Hematopoietic multipotent progenitor cell treated with erythropoietin and hydrocortisone succinate and interleukin-3 and kit ligand, for 15 days (in vitro differentiated cells): Measurements from ENCODE around the gene NEK9.
"Not testable (repeated sequence)": the region's sequence is repeated elsewhere in the genome, so short reads cannot be mapped to it uniquely, and the experiment has no call there.

Experiments
- DNase-seq: peaks from one replicate; pipeline ENCODE4 v3.0.0-alpha.2; 2015; ENCODE audit warnings: low spot score

NEK9 gene

GRCh38 chr14:75126679-75127473 lies at the start of gene NEK9:
TSS of gene NEK9 (minus strand) at chr14:75127048. CDS start at chr14:75126921, 127 bp downstream.
- peak; percentile 84 for DNase-seq

DNA sequence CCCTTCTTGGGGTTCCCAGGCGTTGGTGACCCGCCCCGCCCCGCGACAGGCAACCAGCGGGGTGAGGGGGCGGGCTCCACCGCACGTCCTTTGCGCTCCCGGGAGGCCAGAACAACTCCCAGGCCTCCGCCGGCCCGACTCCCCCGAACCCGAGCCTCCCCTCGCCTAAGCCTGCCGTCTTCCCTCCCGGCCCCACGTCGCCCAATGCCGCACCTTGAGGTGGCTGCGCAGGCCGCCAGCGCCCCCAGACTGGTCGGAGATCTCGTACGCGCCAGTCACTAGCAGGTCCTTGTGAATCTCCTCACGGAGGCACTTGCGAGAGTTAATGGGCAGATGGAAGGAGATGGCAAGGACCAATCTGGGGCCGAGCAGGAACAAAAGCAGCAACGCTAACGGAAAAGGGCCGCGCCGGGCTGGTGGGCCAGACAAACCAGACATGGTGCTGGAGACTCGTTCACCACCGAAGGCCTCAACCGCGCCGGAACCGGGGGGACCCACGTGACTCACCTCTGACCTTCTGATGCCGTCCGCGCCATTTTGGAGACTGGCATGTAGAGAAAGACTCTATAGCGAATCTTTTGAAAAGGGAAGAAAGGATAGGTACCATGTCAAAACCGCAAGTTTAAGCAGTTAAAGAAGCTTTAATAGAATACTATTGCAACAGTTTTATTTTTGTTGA lies 49.4 kb upstream of the NEK9 start, which contains the start of gene TMED10:
Gene TMED10, minus strand, starts transcription at position 471 of the 679 bp plus-strand sequence. Its CDS starts 33 bp downstream, at position 438.
- DNase-seq, result peak; percentile 92

GRCh38 chr14:75175677-75176141 lies 48.9 kb upstream of the NEK9 start:
- no peak for DNase-seq

GRCh38 chr14:75174066-75174465 lies 47.2 kb upstream of the NEK9 start:
- DNase-seq, result no peak

GRCh38 chr14:75170772-75171171 lies 43.9 kb upstream of the NEK9 start:
- no peak for DNase-seq

DNA sequence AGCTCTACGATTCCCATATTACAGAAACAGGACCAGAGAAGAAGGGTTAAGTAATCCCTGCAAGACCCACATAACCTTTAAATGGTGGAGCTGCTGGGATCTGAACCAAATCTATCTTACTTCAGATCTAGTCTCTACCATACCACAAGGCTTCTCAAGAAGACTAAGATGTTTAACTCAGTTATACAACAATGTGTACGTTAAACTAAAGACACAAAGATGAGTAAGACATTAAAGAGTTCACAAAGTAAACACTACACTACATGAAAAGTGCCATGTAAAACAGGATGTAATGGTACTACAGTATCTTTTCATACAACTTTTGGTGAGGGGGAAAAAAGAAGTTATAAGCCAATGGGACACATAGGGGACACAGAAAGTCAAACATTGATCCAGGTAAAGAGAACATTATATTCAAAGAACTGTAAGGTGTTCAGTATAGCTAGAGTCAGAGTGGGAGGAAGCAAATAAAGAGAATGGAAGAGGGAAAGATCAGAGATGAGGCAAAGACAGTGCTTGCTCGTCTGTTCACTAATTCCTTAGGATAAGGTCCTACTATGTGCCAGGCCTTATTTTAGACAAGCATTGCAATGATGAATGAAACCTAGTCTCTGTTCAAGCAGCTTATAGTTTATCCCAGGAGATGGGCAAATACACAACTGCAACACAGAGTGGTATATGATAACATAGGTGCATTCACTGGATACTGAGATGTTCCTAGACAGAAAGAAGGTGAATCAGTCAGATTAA lies 41.9 kb upstream of the NEK9 start:
- DNase-seq, result no peak

DNA sequence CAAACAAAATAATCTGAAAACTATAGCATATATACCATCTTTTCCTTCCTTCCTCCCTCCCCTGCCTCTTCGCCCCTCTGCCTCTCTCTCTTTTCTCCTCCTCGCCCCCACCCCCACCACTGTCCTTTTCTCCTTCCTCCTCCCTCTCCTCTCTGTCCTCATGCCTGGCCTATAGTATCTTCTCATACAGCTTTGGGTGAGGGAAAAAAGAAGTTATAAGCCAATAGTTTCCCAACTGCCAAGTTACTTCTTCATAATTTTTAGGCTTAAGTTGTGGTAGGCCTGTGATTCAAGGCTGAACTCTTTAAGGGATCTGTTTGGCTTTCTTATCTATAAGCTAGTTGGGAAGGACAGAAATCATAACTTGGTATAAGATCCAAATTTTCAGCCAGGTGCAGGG lies 40.5 kb upstream of the NEK9 start:
- no peak for DNase-seq

DNA sequence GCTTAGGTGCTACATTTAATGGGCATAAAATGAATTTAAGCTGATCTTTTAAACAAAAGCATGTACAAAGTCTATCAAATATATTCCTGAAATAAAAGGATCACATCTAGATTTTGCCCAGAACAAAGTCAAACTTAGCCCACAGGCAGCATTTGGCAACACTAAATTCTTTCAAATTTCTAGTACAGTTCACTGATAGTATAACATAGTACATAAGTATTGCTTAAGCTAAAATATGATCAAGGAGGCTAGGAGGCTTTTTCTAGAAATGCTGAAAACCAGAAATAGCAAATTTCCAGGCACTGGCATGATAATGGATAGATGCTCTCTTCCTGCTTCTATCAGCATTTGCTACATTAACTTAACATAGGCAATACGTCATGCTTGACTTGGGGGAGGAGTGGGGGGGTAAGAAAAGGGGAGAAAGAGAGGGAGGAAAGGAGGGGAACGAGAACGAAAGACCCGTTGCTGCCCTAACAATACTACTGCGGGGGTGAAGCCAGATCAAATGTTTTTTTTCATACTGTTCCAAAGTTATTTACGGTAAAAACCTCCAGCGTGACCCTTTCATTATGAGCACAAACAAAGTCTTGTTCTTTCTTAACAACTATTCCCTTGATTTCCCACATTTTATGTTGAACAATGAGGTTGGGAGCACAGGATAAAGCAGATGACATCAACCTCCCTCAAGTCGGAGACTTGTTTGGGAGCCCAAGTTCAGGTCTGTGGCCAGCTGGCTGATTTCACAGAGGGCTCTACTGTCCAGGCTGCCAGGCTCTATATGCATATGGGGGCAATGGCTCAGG lies 38.9 kb upstream of the NEK9 start:
- no peak for DNase-seq

DNA sequence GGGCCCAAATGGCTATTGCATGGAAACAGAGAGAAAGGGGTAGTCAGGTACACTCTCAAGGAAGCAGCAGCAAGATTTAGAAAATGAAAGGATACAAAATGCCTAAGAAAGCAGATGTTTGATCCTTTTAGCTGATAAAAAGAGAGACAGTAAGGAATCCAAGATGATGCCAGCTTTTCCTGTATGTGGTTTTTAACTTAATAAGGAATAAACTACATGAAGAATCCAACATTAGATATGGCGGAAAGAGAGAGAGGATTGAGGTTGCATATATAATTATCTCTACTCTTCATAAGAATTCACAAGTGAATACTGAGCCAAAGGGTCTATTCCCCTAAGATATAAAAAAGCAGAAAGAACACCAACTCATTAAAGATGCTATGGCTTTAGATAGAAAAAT lies 38.0 kb upstream of the NEK9 start:
- DNase-seq, result no peak

GRCh38 chr14:75163677-75164076 lies 36.8 kb upstream of the NEK9 start:
- no peak for DNase-seq

DNA sequence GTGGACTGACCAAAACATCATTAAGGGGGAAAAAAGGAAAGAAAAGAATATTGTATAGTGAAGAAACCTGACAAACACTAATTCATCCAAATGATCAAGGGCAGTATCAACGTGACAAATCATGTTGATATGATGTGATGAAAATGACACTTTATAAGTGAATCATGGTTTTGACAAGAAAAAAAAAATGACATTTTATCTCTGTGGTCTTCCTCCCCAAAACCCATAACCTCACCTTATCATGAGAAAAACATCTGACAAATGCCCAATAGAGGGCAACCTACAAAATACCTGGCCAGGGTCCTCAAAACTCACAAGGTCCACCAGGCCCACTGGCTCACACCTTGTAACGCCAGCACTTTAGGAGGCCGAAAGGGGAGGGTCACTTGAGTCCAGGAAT lies 35.8 kb upstream of the NEK9 start:
- no peak for DNase-seq

- no peak for DNase-seq
These were observed 32.2 kb upstream of the NEK9 start for GRCh38 chr14:75158843-75159614.

GRCh38 chr14:75156901-75157300 lies 30.1 kb upstream of the NEK9 start:
- no peak for DNase-seq

GRCh38 chr14:75156111-75156510 lies 29.3 kb upstream of the NEK9 start:
- DNase-seq, result no peak

- no peak for DNase-seq
These were observed 28.3 kb upstream of the NEK9 start for GRCh38 chr14:75155169-75155568.

GRCh38 chr14:75153295-75153694 lies 26.4 kb upstream of the NEK9 start:
- no peak for DNase-seq

GRCh38 chr14:75151851-75152250 lies 25.0 kb upstream of the NEK9 start:
- no peak for DNase-seq

DNA sequence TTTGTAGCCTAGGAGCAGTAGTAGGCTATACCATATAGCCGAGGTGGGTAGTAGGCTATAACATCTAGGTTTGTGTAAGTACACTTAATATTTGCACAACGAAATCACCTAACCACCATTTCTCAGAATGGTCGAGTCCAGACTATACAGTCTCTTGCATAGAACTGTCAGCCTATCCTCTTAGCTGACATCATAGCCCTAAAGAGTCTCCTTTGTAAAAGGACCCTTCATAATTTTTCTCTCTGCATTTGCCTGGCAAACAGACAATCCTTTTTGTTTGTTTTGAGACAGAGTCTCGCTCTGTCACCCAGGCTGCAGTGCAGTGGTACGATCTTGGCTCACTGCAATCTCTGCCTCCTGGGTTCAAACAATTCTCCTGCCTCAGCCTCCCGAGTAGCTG lies 23.8 kb upstream of the NEK9 start:
- not testable (repeated sequence) for DNase-seq

- no peak for DNase-seq
These were observed 23.3 kb upstream of the NEK9 start for GRCh38 chr14:75150150-75150549.

DNA sequence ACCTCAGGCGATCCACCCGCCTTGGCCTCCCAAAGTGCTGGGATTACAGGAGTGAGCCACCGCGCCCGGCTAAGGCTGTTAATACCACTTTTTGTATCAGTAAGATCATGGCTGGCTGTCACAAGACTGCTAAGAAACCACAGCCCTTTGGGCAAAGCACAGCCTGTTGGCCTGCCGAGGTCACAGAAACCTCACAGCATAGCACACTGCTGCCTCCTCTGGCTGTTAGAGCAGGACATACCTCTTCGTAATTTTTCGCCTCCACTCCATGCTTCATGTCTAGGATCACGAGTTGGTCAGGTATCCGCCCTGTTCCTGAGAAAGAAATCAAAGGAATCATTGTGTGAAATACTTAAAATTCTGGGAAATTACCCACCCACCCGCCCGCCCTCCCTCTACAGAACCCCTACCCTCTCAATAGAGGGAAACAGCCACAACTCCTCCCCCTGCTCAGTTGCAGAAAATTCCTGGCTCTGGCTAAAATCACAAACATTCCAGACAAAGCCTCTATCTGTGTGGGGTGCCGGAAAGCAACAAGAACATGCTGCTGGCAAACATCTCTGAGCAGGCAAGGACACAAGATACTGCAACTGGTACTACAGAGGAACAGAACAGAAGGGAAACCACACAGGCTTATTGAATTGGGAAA lies 20.7 kb upstream of the NEK9 start:
- DNase-seq, result no peak
